Calu3 (cell line): ENCODE measurements around the gene KCNH4. TPM values are rescaled to one million over a fixed set of nuclear protein-coding genes. Genes with fewer than 3 reads are reported as not detected.

Source experiments
- BruUV-seq: library from RNA; stranded (reverse); fragments of 400-500 nt; replicated peaks from 2 replicates; lab custom pipeline; 2021; lab: Mats Ljungman, UMichigan
- CTCF ChIA-PET: fragments of 300-600 bp; sonication (Branson Sonifier 250); formaldehyde crosslinking; loops from one replicate; lab custom pipeline; 2022; ENCODE audit warnings: antibody characterized with exemption; lab: Charles Lee
- DNase-seq: peaks from one replicate; pipeline ENCODE4 v3.0.0; 2022
- H3K27ac Mint-ChIP-seq: one replicate; pipeline ENCODE4 v1.8.0; 2022; ENCODE audit warnings: mixed read lengths; ENCODE audit not compliant: unreplicated experiment
- H3K27me3 Mint-ChIP-seq: one replicate; pipeline ENCODE4 v1.8.0; 2022; ENCODE audit warnings: mixed read lengths; ENCODE audit not compliant: unreplicated experiment
- H3K36me3 Mint-ChIP-seq: one replicate; pipeline ENCODE4 v1.8.0; 2022; ENCODE audit warnings: mild to moderate bottlenecking, moderate library complexity, mixed read lengths; ENCODE audit not compliant: insufficient read depth, unreplicated experiment
- H3K4me1 Mint-ChIP-seq: one replicate; pipeline ENCODE4 v1.8.0; 2022; ENCODE audit warnings: mild to moderate bottlenecking, low read depth, mixed read lengths; ENCODE audit not compliant: unreplicated experiment
- H3K4me3 Mint-ChIP-seq: one replicate; pipeline ENCODE4 v1.8.0; 2022; ENCODE audit warnings: mild to moderate bottlenecking, low read depth, moderate library complexity, mixed read lengths; ENCODE audit not compliant: unreplicated experiment
- H3K9me3 Mint-ChIP-seq: one replicate; pipeline ENCODE4 v1.8.0; 2022; ENCODE audit warnings: low read depth, mixed read lengths; ENCODE audit not compliant: unreplicated experiment
- intact Hi-C: fragments of 100-400 bp; cut with micrococcal nuclease; formaldehyde crosslinking; loops from one replicate; pipeline ENCODE4 v1.10.0; 2022; ENCODE audit not compliant: unreplicated experiment
- total RNA-seq: library from RNA; stranded (reverse); gene quantifications from 2 replicates; pipeline ENCODE4 v1.2.3, GENCODE V29; 2022
- TF ChIP-seq, protein P1 (sequence below): fragments of 200-600 bp; IDR thresholded peaks from one replicate; pipeline ENCODE4 v1.8.0; 2022; ENCODE audit warnings: antibody characterized with exemption; ENCODE audit not compliant: unreplicated experiment

KCNH4 gene
- total RNA-seq, 1 experiment from 2014 or later: not detected

DNA sequence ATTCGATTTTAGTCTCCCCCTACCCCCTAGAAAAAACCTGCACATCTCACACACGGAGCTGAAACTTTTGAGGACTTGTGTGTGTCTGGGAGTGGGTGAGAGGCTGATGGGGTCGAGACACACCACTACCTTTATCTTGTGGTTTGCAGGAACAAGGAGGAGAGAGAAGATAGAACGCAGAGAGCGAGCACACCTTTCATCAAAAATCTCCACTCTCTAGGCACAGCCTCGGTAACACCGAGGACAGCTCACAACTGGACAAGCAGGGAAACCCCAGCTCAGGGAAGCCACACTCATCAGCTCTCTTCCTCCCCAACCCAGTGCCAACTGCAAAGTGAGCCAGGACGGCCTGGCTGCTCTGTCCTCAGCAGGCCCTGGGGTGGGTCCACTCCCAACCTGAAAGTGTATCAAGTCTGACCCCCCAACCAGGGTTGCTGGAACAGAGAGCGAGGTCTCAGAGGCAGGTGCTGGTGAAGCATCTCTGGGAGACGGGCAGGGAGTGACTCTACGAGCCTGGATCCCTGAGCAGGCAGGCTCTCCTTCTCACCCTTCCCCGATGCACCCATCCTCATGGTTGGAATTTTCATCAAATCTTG, 18.6 kb upstream of the KCNH4 start:
- intact Hi-C loops: no loop called here
- TF ChIP-seq, protein P1, sequence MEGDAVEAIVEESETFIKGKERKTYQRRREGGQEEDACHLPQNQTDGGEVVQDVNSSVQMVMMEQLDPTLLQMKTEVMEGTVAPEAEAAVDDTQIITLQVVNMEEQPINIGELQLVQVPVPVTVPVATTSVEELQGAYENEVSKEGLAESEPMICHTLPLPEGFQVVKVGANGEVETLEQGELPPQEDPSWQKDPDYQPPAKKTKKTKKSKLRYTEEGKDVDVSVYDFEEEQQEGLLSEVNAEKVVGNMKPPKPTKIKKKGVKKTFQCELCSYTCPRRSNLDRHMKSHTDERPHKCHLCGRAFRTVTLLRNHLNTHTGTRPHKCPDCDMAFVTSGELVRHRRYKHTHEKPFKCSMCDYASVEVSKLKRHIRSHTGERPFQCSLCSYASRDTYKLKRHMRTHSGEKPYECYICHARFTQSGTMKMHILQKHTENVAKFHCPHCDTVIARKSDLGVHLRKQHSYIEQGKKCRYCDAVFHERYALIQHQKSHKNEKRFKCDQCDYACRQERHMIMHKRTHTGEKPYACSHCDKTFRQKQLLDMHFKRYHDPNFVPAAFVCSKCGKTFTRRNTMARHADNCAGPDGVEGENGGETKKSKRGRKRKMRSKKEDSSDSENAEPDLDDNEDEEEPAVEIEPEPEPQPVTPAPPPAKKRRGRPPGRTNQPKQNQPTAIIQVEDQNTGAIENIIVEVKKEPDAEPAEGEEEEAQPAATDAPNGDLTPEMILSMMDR: no peak
- BruUV-seq: no TSS peak
- H3K4me1 Mint-ChIP-seq: no peaks in the 10 kb centered on the region
- H3K9me3 Mint-ChIP-seq: no peaks in the 10 kb centered on the region
- CTCF ChIA-PET: interaction anchor here (0.5 to 1.4 kb wide), 2 partner anchors 8 to 12 kb away, joined by 3 read pairs; no protein-coding TSS in a partner anchor
- H3K36me3 Mint-ChIP-seq: peaks cover 1% of the 10 kb centered on the region
- H3K27me3 Mint-ChIP-seq: no peaks in the 10 kb centered on the region
- no peak for DNase-seq
- no peak overlapping the region for H3K27ac Mint-ChIP-seq
- H3K4me3 Mint-ChIP-seq: no peak overlapping the region

DNA sequence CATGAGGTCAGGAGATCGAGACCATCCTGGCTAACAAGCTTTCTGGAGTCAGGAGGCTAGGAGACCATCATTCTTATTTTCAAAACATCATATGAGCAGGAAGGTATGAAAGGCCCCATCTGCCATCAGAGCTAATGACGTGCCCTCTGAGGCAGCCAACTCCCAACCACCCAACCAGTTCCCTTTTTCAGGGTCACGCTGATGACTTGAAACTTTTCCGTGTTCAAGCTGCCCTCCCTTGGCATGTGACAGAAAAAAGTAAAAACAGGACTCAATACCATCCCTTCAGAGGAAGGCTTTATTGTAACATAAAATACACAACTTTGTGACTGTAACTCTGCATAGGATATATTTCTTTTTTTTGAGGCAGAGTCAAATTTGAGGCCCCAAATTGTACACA, 18.0 kb upstream of the KCNH4 start:
- TF ChIP-seq, protein P1: no peak
- H3K9me3 Mint-ChIP-seq: no peaks in the 10 kb centered on the region
- no TSS peak for BruUV-seq
- H3K4me1 Mint-ChIP-seq: peaks cover 3% of the 10 kb centered on the region
- no peaks in the 10 kb centered on the region for H3K27me3 Mint-ChIP-seq
- CTCF ChIA-PET: no interaction called here
- H3K36me3 Mint-ChIP-seq: peaks cover 7% of the 10 kb centered on the region
- intact Hi-C loops: no loop called here
- no peak for DNase-seq
- H3K4me3 Mint-ChIP-seq: no peak overlapping the region
- H3K27ac Mint-ChIP-seq: no peak overlapping the region

- no peaks in the 10 kb centered on the region for H3K27me3 Mint-ChIP-seq
- H3K36me3 Mint-ChIP-seq: peaks cover 20% of the 10 kb centered on the region
- no peaks in the 10 kb centered on the region for H3K9me3 Mint-ChIP-seq
- peaks cover 13% of the 10 kb centered on the region for H3K4me1 Mint-ChIP-seq
- no TSS peak for BruUV-seq
- DNase-seq: no peak
- TF ChIP-seq, protein P1: no peak
- H3K4me3 Mint-ChIP-seq: no peak overlapping the region
- intact Hi-C loops: no loop called here
- CTCF ChIA-PET: no interaction called here
- no peak overlapping the region for H3K27ac Mint-ChIP-seq
Measured at GRCh38 chr17:42197564-42198156, 16.7 kb upstream of the KCNH4 start.

GRCh38 chr17:42193969-42194899, 13.3 kb upstream of the KCNH4 start, which contains the start of gene GHDC:
Gene GHDC (minus strand): TSS chr17:42194494. CDS start chr17:42193581, 913 bp downstream.
- Mint-ChIP-seq H3K4me1 (peaks cover 13% of the 10 kb centered on the region), H3K9me3 (no peaks in the 10 kb centered on the region), H3K27ac (peak within 1 kb of the TSS; percentile 61), H3K27me3 (no peaks in the 10 kb centered on the region), H3K36me3 (peaks cover 27% of the 10 kb centered on the region), H3K4me3 (peak within 1 kb of the TSS; percentile 80)
- intact Hi-C loops: no loop called here
- TSS peak; percentile 31 for BruUV-seq
- DNase-seq: peak; percentile 88
- TF ChIP-seq, protein P1: no peak
- CTCF ChIA-PET: interaction anchor here (0.6 to 1.7 kb wide), 11 partner anchors 10 to 908 kb away, joined by 3 to 9 read pairs (median 3); no protein-coding TSS in a partner anchor
